ENCODE data around the gene MDC1. TPM values are rescaled to one million over a fixed set of nuclear protein-coding genes. Genes with fewer than 3 reads are reported as not detected.

The MDC1 gene
- total RNA-seq, 1 donor from 2014 or later: 18.1 TPM

- DNase-seq (ENCODE audit: extremely low read depth, low read depth, low spot score): no peak
Observed at GRCh38 chr6:30748851-30749540, 31.9 kb upstream of the MDC1 start.

- DNase-seq (ENCODE audit: extremely low read depth, low read depth, low spot score): no peak
Observed at GRCh38 chr6:30747902-30748769, 31.1 kb upstream of the MDC1 start.

- no peak for DNase-seq (ENCODE audit: extremely low read depth, low read depth, low spot score)
Observed at GRCh38 chr6:30747300-30747687, 30.2 kb upstream of the MDC1 start.

DNA sequence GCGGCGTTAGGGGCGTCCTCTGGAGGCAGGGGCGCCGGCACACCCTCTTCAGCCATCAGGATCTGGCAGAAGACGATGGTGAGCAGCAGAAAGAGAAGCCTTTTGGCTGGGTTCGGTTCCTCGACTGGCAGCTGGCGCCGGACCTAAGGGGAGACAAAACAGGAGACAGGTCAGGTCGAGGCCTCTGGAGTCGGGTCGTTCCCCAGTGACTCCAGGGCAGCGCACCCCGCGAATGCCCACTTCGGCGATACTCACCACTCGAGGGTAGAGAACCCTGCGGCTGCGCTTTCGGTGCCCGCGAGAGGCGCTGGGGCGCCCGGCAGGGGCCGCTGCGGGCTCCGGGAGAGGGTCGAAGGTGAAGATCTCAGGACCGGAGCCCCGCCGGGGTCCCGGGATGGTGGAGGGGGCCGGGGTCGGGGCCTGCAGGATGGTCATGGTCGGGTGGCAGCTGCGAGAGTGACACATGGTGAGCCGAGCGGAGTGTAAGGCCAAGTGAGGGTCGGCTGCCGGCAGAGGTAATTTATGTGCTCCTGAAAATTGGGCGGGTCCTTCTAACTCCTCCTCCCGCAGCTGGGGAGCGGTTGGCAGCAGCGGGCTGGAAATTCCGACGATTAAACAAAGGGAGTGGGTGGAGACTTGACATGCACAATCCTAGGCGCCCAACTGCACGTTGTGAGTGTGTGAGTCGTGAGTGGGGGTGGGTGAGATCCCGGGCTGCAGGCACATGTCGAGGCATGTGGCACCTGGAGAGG is 27.1 kb upstream of the MDC1 start, which contains the start of gene IER3:
Gene IER3, minus strand, starts transcription at position 494 of the 752 bp plus-strand sequence. Its CDS starts 29 bp downstream, at position 465.
- DNase-seq (ENCODE audit: extremely low read depth, low read depth, low spot score): no peak

- DNase-seq (ENCODE audit: extremely low read depth, low read depth, low spot score): no peak
Observed at GRCh38 chr6:30743099-30744053, 26.3 kb upstream of the MDC1 start.

GRCh38 chr6:30742316-30743098 is 25.4 kb upstream of the MDC1 start, which contains the start of gene FLOT1:
Gene FLOT1, minus strand, starts transcription at chr6:30742687. Its CDS starts 498 bp downstream, at chr6:30742189.
- DNase-seq (ENCODE audit: extremely low read depth, low read depth, low spot score): no peak

GRCh38 chr6:30741789-30742315 is 24.8 kb upstream of the MDC1 start:
- no peak for DNase-seq (ENCODE audit: extremely low read depth, low read depth, low spot score)

DNA sequence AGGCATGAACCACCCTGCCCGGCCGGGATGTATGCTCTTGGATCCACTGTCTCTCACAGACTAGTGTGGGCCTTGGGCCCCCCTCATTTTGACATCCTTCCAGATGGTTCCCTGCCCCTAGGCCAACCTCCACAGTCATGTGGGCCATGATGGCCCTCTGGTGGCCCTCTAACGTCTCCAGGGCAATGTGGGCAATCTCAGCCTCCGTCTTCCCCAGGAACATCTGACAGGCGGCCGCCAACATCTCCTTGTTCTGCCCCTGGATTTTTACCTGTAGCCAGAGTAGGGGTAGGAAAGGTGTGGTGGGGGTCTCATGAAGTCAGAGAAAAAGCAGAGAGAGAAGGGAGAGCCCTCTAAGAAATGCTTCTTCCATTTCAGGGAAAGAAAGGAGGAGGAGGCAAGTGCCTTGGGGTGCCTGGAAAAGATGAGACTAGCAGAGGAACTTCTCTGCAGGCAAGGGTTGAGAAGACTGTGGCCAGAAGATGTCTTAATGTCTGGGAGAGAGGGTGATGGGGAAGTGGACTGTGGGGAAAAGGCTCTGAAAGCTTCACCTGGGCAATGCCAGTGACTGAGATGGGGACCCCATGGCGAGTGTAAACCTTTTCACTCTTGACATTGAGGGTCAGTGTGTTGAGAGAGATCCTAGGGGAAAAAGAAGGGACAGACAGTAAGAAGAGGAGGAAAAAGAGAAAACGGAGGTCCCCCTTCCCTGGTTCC is 24.1 kb upstream of the MDC1 start:
- DNase-seq (ENCODE audit: extremely low read depth, low read depth, low spot score): no peak

DNA sequence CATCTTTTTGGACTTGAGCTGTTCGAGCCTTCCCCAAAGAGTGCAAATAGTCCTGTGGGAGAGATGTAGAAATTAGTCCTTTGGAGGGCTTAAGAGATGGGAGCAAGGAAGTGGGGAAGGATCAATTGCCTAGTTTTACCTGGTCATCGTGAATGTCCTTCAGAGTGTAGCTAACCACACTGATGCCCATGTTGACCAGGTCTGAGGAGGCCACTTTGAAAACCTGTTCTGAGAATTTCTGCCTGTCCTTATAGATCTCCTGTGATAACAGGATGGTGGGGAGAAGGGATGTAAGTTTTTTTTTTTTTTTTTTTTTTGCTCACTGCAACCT is 23.4 kb upstream of the MDC1 start:
- DNase-seq (ENCODE audit: extremely low read depth, low read depth, low spot score): no peak

GRCh38 chr6:30738532-30738931 is 21.5 kb upstream of the MDC1 start:
- DNase-seq (ENCODE audit: extremely low read depth, low read depth, low spot score): no peak

DNA sequence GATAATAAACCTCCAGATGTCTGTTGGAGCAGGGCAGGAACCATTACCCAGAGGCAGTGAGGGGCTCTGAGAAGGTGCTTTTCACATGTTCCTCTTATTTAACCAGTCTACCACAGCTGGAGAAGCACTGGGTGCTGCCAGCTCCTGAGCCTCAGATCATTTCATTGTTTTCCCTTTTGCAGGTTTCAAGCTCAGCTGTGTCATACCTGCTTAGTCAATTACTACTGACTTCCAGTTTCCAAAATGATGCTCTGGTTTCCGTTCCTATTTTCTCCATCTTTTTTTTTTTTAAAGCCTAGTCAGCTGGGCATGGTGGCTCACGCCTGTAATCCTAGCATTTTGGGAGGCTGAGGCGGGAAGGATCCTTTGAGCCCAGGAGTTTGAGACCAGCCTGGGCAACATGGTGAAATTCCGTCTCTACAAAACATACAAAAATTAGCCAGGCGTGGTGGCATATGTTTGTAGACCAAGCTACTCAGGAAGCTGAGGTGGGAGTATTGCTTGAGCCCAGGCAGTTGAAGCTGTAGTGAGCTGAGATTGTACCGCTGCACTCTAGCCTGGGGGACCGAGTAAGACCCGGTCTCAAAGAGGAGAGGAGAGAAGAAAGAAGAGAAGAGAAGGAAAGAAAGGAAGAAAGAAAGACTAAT is 18.7 kb upstream of the MDC1 start:
- DNase-seq (ENCODE audit: extremely low read depth, low read depth, low spot score): no peak

GRCh38 chr6:30732237-30732943 is 15.3 kb upstream of the MDC1 start:
- DNase-seq (ENCODE audit: extremely low read depth, low read depth, low spot score): no peak

GRCh38 chr6:30730601-30731435 is 13.7 kb upstream of the MDC1 start:
- no peak for DNase-seq (ENCODE audit: extremely low read depth, low read depth, low spot score)

DNA sequence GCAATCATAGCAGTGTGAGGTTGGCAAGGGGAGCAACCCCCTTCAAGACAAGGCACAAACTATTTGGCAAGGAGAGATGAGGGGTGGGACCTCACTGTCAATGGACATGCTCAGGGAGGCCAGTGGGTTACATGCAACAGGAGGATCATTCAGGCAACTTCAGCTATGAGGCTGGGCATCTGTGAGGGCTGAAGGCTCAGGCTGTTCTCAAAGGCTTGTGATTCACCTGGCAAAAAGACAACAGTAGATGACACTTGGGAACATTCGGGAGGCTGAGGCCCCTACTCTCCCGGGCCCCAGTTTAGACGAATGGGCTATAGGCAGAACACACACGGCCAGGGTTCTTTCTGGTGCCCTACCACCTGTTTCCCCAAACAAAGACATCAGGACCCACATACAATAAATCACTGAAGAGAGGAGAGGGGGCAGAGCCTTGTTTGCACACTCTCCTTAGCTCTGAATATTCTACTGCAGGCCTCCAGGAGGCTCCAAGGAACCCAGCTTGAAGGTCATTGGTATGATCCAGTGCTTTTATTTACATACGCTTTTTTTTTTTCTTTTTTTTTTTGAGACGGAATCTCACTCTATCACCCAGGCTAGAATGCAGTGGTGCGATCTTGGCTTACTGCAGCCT is 11.0 kb upstream of the MDC1 start:
- no peak for DNase-seq (ENCODE audit: extremely low read depth, low read depth, low spot score)

GRCh38 chr6:30726506-30727413 is 9.7 kb upstream of the MDC1 start:
- no peak for DNase-seq (ENCODE audit: extremely low read depth, low read depth, low spot score)

Measured in glomerular endothelial cell (primary cell).